ENCODE data around the gene ATN1.

GRCh38 chr12:6981152-6982052, 53.6 kb downstream of the ATN1 start:
- TF ChIP-seq CTCF (conservative IDR thresholded peaks at IDR 0.05; ENCODE audit: low read depth, low read length) = no peak
- no peak for TF ChIP-seq MXI1 (IDR thresholded peaks at IDR 0.05; ENCODE audit: borderline replicate concordance, low read depth, low read length)
- TF ChIP-seq POLR2A (IDR thresholded peaks at IDR 0.05; ENCODE audit: low read depth, low read length) = no peak
- no peak for TF ChIP-seq RFX5 (IDR thresholded peaks at IDR 0.05; ENCODE audit: low read depth, low read length)
- TF ChIP-seq ELK1 (IDR thresholded peaks at IDR 0.05; ENCODE audit: borderline replicate concordance, low read depth, low read length) = no peak
- no peak for TF ChIP-seq RAD21 (IDR thresholded peaks at IDR 0.05; ENCODE audit: low read length)
- no peak for TF ChIP-seq SMC3 (IDR thresholded peaks at IDR 0.05; ENCODE audit: low read depth, low read length)
- TF ChIP-seq BHLHE40 (IDR thresholded peaks at IDR 0.05; ENCODE audit: low read depth, low read length) = no peak
- TF ChIP-seq USF2 (IDR thresholded peaks at IDR 0.05; ENCODE audit: low read depth, low read length) = no peak
- no peak for TF ChIP-seq CEBPB (IDR thresholded peaks at IDR 0.05; ENCODE audit: low read depth, low read length)
- no peak for TF ChIP-seq FOS (IDR thresholded peaks at IDR 0.05; ENCODE audit: low read depth, low read length)
- no peak for TF ChIP-seq MAFK (IDR thresholded peaks at IDR 0.05; ENCODE audit: low read depth, low read length)
- TF ChIP-seq MAZ (IDR thresholded peaks at IDR 0.05; ENCODE audit: borderline replicate concordance, low read depth, low read length) = no peak

Data from IMR-90 (cell line).